ENCODE results near the gene CDH11.

Gene CDH11

GRCh38 chr16:64974381-64974780 is 147.5 kb downstream of the CDH11 start:
- TF ChIP-seq ZFX (IDR thresholded peaks at IDR 0.05; ENCODE audit: borderline replicate concordance), result no peak
- no peak for TF ChIP-seq CTCF (IDR thresholded peaks at IDR 0.05)
- no peak overlapping the region for H3K27ac ChIP-seq

GRCh38 chr16:64973171-64973570 is 148.7 kb downstream of the CDH11 start:
- TF ChIP-seq ZFX (IDR thresholded peaks at IDR 0.05; ENCODE audit: borderline replicate concordance), result no peak
- no peak for TF ChIP-seq CTCF (IDR thresholded peaks at IDR 0.05)
- no peak overlapping the region for H3K27ac ChIP-seq

- no peak for TF ChIP-seq CTCF (IDR thresholded peaks at IDR 0.05)
- TF ChIP-seq ZFX (IDR thresholded peaks at IDR 0.05; ENCODE audit: borderline replicate concordance), result no peak
These were observed 150.7 kb downstream of the CDH11 start for GRCh38 chr16:64971171-64971570.

GRCh38 chr16:64969221-64969620 is 152.6 kb downstream of the CDH11 start:
- TF ChIP-seq CTCF (IDR thresholded peaks at IDR 0.05), result no peak
- TF ChIP-seq ZFX (IDR thresholded peaks at IDR 0.05; ENCODE audit: borderline replicate concordance), result no peak
- H3K27ac ChIP-seq, result no peak overlapping the region

More at GRCh38 chr16:64971171-64971570, 150.7 kb downstream of the CDH11 start:
- H3K27ac ChIP-seq, result no peak overlapping the region

GRCh38 chr16:64968539-64968938 is 153.3 kb downstream of the CDH11 start:
- H3K27ac ChIP-seq, result no peak overlapping the region
- TF ChIP-seq CTCF (IDR thresholded peaks at IDR 0.05), result no peak
- no peak for TF ChIP-seq ZFX (IDR thresholded peaks at IDR 0.05; ENCODE audit: borderline replicate concordance)

- no peak for TF ChIP-seq ZFX (IDR thresholded peaks at IDR 0.05; ENCODE audit: borderline replicate concordance)
- TF ChIP-seq CTCF (IDR thresholded peaks at IDR 0.05), result no peak
- no peak overlapping the region for H3K27ac ChIP-seq
These were observed 157.7 kb downstream of the CDH11 start for GRCh38 chr16:64964126-64964540.

- H3K27ac ChIP-seq, result no peak overlapping the region
- no peak for TF ChIP-seq CTCF (IDR thresholded peaks at IDR 0.05)
- TF ChIP-seq ZFX (IDR thresholded peaks at IDR 0.05; ENCODE audit: borderline replicate concordance), result no peak
These were observed 159.1 kb downstream of the CDH11 start for GRCh38 chr16:64962786-64963185.

All from 22Rv1 (cell line).